ENCODE measurements around the gene ISLR.
A peak's percentile ranks its signal among the peaks of the same experiment; 100 is the strongest.

Gene ISLR

GRCh38 chr15:74131628-74132413 is 41.7 kb upstream of the ISLR start:
- Histone ChIP-seq H3K27me3 (ENCODE audit: insufficient read depth, low read depth, severe bottlenecking) (no peaks in the 10 kb centered on the region), H3K27ac (no peak overlapping the region), H3K4me3 (ENCODE audit: low read depth, low read length) (no peak overlapping the region), H3K9me3 (ENCODE audit: severe bottlenecking) (peaks cover 14% of the 10 kb centered on the region), H3K36me3 (no peaks in the 10 kb centered on the region)
- no peak for DNase-seq
- TF ChIP-seq CTCF (IDR thresholded peaks at IDR 0.05; ENCODE audit: low read depth, low read length): no peak

GRCh38 chr15:74132681-74133651 is 40.5 kb upstream of the ISLR start:
- Histone ChIP-seq H3K4me3 (ENCODE audit: low read depth, low read length) (no peak overlapping the region), H3K27ac (no peak overlapping the region), H3K27me3 (ENCODE audit: insufficient read depth, low read depth, severe bottlenecking) (no peaks in the 10 kb centered on the region), H3K9me3 (ENCODE audit: severe bottlenecking) (peaks cover 14% of the 10 kb centered on the region), H3K36me3 (no peaks in the 10 kb centered on the region)
- no peak for DNase-seq
- TF ChIP-seq CTCF (IDR thresholded peaks at IDR 0.05; ENCODE audit: low read depth, low read length): 0 out of 2 replicates have a peak, but pooled peaks have one; percentile 14

- no peak overlapping the region for H3K4me3 ChIP-seq (ENCODE audit: low read depth, low read length)
- H3K27me3 ChIP-seq (ENCODE audit: insufficient read depth, low read depth, severe bottlenecking): no peaks in the 10 kb centered on the region
- peaks cover 14% of the 10 kb centered on the region for H3K9me3 ChIP-seq (ENCODE audit: severe bottlenecking)
- no peak overlapping the region for H3K27ac ChIP-seq
- DNase-seq: no peak
- TF ChIP-seq CTCF (IDR thresholded peaks at IDR 0.05; ENCODE audit: low read depth, low read length): no peak
- H3K36me3 ChIP-seq: no peaks in the 10 kb centered on the region
These were observed 39.7 kb upstream of the ISLR start for GRCh38 chr15:74133694-74134386.

- H3K36me3 ChIP-seq: no peaks in the 10 kb centered on the region
- no peak for DNase-seq
- H3K27me3 ChIP-seq (ENCODE audit: insufficient read depth, low read depth, severe bottlenecking): no peaks in the 10 kb centered on the region
- H3K9me3 ChIP-seq (ENCODE audit: severe bottlenecking): peaks cover 14% of the 10 kb centered on the region
- peak overlapping the region; percentile 36 for H3K27ac ChIP-seq
- TF ChIP-seq CTCF (IDR thresholded peaks at IDR 0.05; ENCODE audit: low read depth, low read length): peak; percentile 28; the same call in 1 of the 2 replicates
- no peak overlapping the region for H3K4me3 ChIP-seq (ENCODE audit: low read depth, low read length)
These were observed 39.0 kb upstream of the ISLR start for GRCh38 chr15:74134387-74135027.

GRCh38 chr15:74135041-74135565 is 38.4 kb upstream of the ISLR start:
- no peaks in the 10 kb centered on the region for H3K27me3 ChIP-seq (ENCODE audit: insufficient read depth, low read depth, severe bottlenecking)
- H3K9me3 ChIP-seq (ENCODE audit: severe bottlenecking): peaks cover 14% of the 10 kb centered on the region
- DNase-seq: no peak
- H3K36me3 ChIP-seq: no peaks in the 10 kb centered on the region
- peak overlapping the region; percentile 98 for H3K27ac ChIP-seq
- TF ChIP-seq CTCF (IDR thresholded peaks at IDR 0.05; ENCODE audit: low read depth, low read length): no peak
- no peak overlapping the region for H3K4me3 ChIP-seq (ENCODE audit: low read depth, low read length)

Measured in WERI-Rb-1 (cell line).